ENCODE results near the gene FARSB.

DNA sequence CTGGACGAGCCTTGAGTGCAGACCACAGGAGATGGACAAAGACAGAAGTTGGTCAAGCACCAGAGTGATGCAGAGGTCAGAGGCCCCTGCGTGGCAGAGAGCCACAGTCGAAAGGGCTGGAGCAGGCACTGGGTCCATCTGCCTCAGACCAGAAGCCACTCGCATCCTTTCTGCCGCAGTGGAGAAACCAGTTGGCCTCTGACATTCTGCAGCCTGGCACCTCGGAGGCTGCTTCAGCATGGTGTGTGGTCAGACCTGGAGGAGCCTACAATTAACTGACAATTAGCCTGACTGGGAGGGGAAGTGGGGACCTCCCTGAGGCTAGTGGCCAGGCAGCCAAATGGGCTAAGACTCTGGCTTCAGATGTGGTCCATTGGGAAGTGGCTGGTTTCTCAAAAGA, 120.4 kb downstream of the FARSB start:
- TF ChIP-seq EZH2 (IDR thresholded peaks at IDR 0.05; ENCODE audit: insufficient read depth, poor library complexity, severe bottlenecking) (no peak), EZH2phosphoT487 (IDR thresholded peaks at IDR 0.05; ENCODE audit: insufficient read depth, low read depth) (no peak)
